Measurements from ENCODE around the gene CCDC177. TPM values are rescaled to one million over a fixed set of nuclear protein-coding genes. Genes with fewer than 3 reads are reported as not detected.

CCDC177 gene
- total and polyA plus RNA-seq, 8 donors: 0.04 to 0.05 TPM; not detected in 6

DNA sequence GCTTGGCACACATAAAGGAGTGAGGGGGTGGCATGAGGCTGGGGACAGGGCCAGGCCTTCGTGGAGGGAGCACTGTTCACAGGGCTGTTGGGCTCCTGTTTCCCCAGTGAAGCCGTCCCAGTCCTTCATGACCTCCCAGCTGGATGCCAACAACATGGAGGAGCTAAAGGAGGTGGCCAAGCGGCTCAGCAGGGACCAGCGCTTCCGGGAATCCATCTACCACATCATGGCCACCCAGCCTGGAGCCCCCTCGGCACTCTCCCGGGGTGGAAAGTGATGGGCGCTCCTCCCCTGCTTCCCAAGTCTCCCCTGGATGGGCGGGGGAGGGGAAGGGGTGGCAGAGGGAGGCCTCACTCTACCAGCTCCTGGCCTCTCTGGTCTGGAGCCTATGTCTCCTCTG, 46.5 kb downstream of the CCDC177 start:
- TF ChIP-seq, protein P1, sequence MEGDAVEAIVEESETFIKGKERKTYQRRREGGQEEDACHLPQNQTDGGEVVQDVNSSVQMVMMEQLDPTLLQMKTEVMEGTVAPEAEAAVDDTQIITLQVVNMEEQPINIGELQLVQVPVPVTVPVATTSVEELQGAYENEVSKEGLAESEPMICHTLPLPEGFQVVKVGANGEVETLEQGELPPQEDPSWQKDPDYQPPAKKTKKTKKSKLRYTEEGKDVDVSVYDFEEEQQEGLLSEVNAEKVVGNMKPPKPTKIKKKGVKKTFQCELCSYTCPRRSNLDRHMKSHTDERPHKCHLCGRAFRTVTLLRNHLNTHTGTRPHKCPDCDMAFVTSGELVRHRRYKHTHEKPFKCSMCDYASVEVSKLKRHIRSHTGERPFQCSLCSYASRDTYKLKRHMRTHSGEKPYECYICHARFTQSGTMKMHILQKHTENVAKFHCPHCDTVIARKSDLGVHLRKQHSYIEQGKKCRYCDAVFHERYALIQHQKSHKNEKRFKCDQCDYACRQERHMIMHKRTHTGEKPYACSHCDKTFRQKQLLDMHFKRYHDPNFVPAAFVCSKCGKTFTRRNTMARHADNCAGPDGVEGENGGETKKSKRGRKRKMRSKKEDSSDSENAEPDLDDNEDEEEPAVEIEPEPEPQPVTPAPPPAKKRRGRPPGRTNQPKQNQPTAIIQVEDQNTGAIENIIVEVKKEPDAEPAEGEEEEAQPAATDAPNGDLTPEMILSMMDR (IDR thresholded peaks at IDR 0.05): no peak
- no peak overlapping the region for H3K27ac ChIP-seq
- H3K27me3 ChIP-seq: peaks cover 0 to 13% of the 10 kb centered on the region in 2 donors
- H3K4me3 ChIP-seq: no peak overlapping the region
- H3K9me3 ChIP-seq: no peaks in the 10 kb centered on the region
- H3K4me1 ChIP-seq: no peaks in the 10 kb centered on the region
- no peaks in the 10 kb centered on the region for H3K36me3 ChIP-seq
- intact Hi-C loops (cut with DNase I): no loop called here
- DNase-seq (no peak), ATAC-seq (no peak)

DNA sequence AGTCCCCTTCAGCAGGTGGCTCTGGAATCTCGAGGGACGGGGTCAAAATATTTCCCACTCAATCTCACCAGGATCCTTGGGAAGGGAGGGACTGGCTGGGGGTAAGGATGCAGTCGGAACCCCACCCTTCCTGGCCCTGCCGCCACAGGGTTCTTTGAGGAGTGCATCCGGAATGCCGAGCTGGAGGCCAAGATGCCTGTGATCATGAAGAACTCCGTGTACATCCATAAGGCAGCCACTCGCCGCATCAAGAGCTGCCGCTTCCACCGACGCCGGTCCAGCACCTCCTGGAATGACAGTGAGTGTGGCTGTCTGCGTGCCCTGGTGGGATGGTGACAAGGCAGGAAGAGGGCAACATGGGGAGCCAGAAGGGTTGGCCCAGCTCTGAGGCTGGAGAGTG, 47.0 kb downstream of the CCDC177 start:
- ATAC-seq (no peak), DNase-seq (no peak)
- Histone ChIP-seq H3K36me3 (no peaks in the 10 kb centered on the region), H3K9me3 (no peaks in the 10 kb centered on the region), H3K27ac (no peak overlapping the region), H3K4me3 (no peak overlapping the region), H3K4me1 (no peaks in the 10 kb centered on the region), H3K27me3 (peaks cover 0 to 13% of the 10 kb centered on the region in 2 donors)
- TF ChIP-seq, protein P1 (IDR thresholded peaks at IDR 0.05): no peak
- intact Hi-C loops (cut with DNase I): no loop called here

- DNase-seq (no peak), ATAC-seq (no peak)
- Histone ChIP-seq H3K9me3 (no peaks in the 10 kb centered on the region), H3K36me3 (no peaks in the 10 kb centered on the region), H3K27ac (no peak overlapping the region), H3K27me3 (peaks cover 0 to 13% of the 10 kb centered on the region in 2 donors), H3K4me3 (no peak overlapping the region), H3K4me1 (no peaks in the 10 kb centered on the region)
- TF ChIP-seq, protein P1 (IDR thresholded peaks at IDR 0.05): no peak
- intact Hi-C loops (cut with DNase I): no loop called here
Measured at GRCh38 chr14:69525896-69526295, 48.8 kb downstream of the CCDC177 start.

DNA sequence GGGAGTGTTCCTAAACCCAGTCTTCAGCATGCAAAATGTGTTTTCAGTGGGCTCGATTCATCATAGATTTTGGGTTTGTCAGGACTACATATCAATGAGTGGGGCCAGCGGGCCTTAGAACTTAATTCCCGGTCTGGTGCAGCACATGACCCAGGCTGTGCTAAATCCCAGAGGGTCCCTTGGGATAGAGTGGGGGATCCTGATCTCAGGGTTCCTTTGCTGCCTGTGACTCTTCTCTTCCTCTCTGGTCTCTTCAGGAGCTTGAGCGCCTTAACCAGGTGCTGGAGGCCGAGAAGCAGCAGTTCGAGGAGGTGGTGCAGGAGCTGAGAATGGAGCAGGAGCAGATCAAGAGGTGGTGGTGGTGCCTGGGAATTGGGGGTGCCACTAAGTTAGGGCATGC, 52.6 kb downstream of the CCDC177 start:
- Histone ChIP-seq H3K27ac (no peak overlapping the region), H3K27me3 (peaks cover 0 to 13% of the 10 kb centered on the region in 2 donors), H3K9me3 (no peaks in the 10 kb centered on the region), H3K4me1 (no peaks in the 10 kb centered on the region), H3K4me3 (no peak overlapping the region), H3K36me3 (no peaks in the 10 kb centered on the region)
- intact Hi-C loops (cut with DNase I): no loop called here
- ATAC-seq (no peak), DNase-seq (no peak)
- TF ChIP-seq, protein P1 (IDR thresholded peaks at IDR 0.05): no peak

Other genes starting within 250 kb of the CCDC177 start
- gene ERH, start 176.6 kb downstream of the CCDC177 start, total RNA-seq: 100 to 1,000 TPM; 134 to 158 TPM
- gene ERH, start 176.6 kb downstream of the CCDC177 start, polyA plus RNA-seq (ENCODE audit: insufficient read length in 6 of 6): 100 to 1,000 TPM; 265 to 309 (median 288) TPM
- 10 to 100 TPM; 64.8 to 66.4 TPM for gene SLC39A9, start 176.2 kb downstream of the CCDC177 start, total RNA-seq
- 10 to 100 TPM; 61.6 to 75.8 (median 70.8) TPM for gene SLC39A9, start 176.2 kb downstream of the CCDC177 start, polyA plus RNA-seq (ENCODE audit: insufficient read length in 6 of 6)
- gene PLEKHD1, start 90.1 kb downstream of the CCDC177 start, total RNA-seq: under 1 TPM; 0.16 to 0.61 TPM
- under 1 TPM; 0.11 to 0.40 (median 0.18) TPM for gene PLEKHD1, start 90.1 kb downstream of the CCDC177 start, polyA plus RNA-seq (ENCODE audit: insufficient read length in 6 of 6)
- gene SUSD6, start 36.7 kb upstream of the CCDC177 start, total RNA-seq: 10 to 100 TPM; 63.8 to 77.4 TPM
- 10 to 100 TPM; 27.7 to 33.9 (median 29.6) TPM for gene SUSD6, start 36.7 kb upstream of the CCDC177 start, polyA plus RNA-seq (ENCODE audit: insufficient read length in 6 of 6)
- gene SRSF5, start 192.3 kb upstream of the CCDC177 start, total RNA-seq: 100 to 1,000 TPM; 188 to 199 TPM
- 100 to 1,000 TPM; 646 to 780 (median 689) TPM for gene SRSF5, start 192.3 kb upstream of the CCDC177 start, polyA plus RNA-seq (ENCODE audit: insufficient read length in 6 of 6)
- not detected for gene SLC10A1, start 222.4 kb upstream of the CCDC177 start, total RNA-seq
- gene SLC10A1, start 222.4 kb upstream of the CCDC177 start, polyA plus RNA-seq (ENCODE audit: insufficient read length in 6 of 6): under 1 TPM; 0.14 to 0.40 (median 0.22) TPM

Data from left lung (tissue), 10 donors.